RCC 7860 (cell line): ENCODE data around the gene DOK3.
"Not testable (repeated sequence)": the region's sequence is repeated elsewhere in the genome, so short reads cannot be mapped to it uniquely, and the experiment has no call there.

Experiments
- DNase-seq: peaks from one replicate; pipeline ENCODE4 v3.0.0-alpha.2; 2015; ENCODE audit warnings: low spot score
- FAIRE-seq: peaks from 2 replicates; lab custom pipeline; 2012; peaks lifted over from hg19 to GRCh38; lab: Jason Lieb, UNC

The DOK3 gene

DNA sequence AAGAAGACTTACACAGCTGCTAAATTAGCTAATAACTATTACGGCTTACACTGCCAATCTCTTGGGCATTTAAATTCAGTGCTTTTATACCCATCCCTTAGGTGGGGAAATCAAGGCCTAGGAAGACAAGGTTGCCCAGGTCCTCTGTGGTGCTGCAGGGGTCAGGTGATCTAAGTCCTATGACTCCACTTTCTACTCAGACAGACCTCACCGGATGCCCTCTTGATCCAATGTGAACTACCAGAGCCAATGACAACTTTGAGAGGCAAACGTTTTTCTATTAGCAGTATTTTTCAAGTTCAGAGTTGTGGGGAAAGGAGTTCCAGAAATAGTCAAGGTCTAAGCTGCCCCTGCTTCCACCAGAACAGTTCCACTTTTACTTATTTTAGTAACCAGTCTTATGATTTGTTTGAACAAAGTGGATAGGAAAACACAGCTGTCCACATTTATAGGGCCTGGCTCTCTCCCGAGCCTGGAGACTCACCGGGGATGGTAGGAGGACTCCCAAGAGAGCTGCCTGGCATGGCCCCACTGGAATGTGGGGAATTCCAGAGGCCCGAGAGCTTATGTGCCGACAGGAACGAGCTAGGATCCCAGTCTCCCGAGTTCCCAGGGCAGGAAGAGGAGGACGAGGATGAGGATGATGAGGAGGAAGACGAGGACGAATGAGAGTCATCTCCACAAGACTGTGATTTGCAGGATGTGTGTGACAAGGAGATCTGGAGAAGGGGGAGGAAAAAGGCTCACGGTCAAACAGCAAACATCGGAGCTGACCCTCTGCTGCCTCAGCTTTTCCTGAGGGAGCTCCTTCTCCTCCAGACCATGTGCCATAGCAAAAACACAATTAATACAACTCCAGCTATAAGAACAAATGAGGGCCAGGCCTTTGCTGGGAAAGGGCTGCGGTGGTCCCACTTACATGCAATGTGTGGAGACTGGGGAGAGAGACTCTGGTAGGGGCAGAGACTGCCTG, 28.0 kb upstream of the DOK3 start:
- peak; percentile 86 for DNase-seq
- peak; percentile 85 for FAIRE-seq

DNA sequence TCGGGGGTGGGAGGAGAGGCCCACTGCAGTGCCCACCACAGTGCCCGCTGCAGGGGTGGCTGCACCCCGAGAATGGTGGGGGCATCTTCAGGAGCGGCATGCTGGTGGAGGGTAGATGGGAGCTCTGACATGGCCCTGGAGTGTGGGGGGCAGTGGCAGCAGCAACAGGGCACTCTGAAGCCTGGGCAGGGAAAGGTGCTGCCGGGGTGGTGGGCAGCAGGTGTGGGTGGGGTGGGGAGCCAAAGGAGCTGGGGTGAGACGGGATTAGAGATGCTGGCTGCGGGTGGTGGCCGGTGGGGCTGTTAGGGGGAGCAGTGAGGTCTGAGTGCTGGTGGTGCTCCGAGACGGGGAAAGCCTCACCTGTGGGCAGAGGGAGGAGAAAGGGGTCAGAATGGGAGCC, 26.8 kb upstream of the DOK3 start:
- no peak for FAIRE-seq
- DNase-seq: no peak

DNA sequence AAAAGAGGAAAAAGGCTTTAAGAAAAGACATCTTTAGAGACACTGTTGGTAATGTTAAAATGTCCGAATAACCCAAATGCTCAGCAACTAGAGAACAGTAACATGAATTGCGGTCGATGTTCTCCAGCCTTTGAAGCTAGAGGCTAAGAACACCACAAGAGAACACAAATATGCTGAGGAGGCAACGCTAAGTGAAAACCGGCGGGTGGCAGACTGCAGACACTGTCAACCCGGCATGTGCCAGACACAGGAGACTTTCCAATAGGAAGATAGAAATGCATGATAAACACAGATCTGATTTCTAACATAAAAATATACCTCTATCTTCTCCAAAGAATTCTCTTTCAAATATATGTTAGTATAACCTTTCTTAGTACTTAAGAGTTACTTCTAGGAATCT, 25.5 kb upstream of the DOK3 start:
- FAIRE-seq (no peak), DNase-seq (no peak)

DNA sequence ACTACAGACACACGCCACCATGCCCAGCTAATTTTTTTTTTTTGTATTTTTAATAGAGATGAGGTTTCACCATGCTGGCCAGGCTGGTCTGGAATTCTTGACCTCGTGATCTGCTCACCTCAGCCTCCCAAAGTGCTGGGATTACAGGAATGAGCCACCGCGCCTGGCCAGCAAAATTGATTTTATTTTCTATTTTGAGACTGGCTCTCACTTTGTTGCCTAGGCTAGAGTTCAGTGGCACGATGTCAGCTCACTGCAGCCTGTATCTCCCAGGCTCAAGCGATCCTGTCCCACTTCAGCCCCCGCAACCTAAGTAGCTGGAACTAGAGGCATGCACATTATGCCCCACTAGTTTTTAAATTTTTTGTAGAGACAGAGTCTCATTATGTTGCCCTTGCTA, 24.8 kb upstream of the DOK3 start:
- FAIRE-seq, DNase-seq: not testable (repeated sequence)

DNA sequence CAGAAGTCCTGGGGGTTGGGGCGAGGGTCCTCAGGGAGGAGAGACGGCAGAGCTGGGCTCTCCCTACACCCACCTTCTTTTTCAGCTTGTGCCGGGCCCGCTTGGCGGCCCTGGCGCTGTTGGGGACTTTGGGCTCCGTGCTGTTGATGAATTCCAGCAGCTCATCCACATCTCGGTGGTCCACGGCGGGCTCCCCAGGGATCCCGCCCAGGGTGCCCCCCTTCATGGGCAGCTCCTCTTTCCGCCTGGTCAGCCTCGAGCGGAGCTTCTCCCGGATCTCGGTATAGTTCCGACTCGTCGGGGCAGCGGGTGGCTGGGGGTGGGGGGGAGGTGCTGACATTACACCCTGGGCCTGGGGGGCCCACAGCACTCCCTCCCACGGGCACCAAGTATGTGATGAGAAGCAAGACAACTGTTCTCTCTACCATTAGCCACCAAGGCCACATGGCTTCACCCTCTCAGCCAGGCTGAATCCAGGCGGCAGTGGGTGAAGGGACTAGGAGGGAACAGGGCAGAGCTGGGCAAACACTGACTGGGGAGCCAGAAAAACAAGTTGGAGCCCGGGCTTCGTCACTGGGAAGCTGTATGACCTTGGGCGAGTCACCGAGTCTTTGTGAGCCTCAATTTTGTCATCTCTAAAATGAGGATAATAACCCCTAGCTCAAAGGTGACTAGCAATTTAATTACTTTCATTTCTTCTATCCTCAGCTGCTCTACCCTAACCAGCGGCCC, 21.7 kb upstream of the DOK3 start:
- DNase-seq (no peak), FAIRE-seq (no peak)

DNA sequence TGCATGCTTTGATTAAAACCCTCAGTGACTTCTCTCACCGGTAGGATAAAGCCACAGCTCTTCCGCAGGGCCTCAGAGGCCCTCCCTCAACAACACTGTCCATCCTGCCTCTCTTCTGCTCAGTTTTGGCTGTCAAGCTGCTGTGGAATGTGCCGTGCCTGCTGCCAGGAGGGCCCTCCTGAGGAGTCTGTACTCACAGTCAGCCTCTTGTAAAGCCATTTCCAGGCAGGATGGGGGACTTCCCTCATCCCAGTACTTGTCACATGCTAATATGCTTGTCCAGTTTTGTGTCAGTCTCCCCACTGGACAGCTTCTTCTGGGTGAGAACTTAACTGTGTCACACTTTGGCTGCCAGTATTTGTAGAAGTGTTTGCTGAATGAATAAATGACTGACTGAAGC, 21.0 kb upstream of the DOK3 start:
- FAIRE-seq (no peak), DNase-seq (no peak)

DNA sequence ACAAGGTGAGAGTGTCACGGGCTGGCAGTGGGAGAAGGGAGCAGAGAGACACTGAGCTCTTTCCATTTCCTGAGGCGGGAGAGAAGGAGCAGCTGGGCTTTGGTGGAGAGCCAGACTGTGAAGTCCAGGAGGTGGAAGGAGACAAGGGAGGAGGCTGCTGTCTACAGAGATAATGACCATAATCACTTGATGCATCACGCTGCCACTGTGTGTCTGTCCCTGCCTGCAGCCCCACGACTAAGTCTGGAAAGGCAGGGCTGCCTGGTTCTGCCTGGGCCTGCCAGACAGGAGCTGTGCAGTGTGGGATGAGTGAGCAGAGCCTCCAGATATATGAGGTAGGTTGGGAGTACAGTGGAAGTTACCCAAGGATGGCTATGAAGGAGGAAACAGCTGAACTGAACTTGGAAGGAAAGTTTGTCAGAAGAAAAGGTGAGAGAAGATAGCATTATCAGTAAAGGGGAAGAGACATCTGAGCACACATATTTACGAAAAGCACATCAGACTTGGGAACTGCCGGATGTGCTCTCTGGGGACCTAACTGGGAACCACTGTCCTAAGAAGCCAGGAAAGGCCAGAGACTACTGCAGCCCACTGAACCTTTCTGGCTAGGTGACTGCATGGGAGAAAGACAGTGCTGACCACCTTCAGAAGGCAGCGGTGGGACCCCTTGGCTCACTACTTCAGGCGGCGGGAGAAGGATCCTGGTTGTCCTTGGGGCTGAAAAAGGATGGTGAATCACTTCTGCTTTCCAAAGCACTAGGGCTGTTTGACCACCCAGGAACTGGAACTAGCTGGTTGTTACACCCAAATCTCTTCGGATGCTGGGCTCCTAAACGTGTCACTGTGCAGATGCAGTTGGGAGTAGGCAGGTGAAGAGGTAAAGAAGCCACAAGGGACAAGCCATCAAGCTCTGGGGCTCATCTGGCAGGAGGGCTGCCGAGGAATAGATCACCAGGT, 19.9 kb upstream of the DOK3 start:
- FAIRE-seq: no peak
- DNase-seq: no peak

DNA sequence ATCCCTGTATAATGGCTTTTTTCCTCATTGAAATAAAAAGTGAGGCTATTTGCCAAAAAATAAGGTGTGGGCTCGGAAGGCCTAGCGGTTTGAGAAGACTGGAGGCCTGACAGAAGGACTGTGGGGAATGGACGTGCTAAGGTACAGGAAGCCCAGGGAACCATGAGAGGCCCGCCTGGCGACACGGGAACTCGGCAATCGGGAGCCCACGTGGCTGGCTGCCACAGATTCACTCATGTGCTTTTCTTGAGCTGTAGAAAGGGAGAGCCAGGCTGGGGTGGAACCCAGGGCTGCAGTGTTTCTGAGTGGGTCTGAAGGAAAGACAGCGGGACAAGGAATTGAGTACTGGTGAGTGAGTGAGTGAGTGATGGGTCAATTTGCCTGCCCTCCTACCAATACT, 19.0 kb upstream of the DOK3 start:
- DNase-seq (no peak), FAIRE-seq (no peak)

DNA sequence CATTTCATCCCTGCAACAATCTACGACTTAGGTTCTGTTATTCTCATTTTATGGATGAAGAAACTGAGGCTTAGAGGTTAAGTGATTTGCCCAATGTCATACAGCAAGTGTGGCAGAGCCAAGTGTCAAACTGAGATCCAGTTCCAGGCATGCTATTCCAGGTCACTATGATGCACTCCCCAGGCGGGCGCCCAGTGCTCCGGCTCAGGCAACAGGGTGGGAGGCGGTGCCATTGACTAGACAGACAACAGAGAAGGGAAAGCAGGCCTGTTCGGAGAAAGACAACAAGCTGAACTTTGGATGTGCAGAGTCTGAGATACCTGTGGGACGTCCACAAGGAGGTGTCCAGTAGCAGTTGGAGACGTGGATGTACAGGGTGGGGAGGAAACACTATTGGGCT, 18.0 kb upstream of the DOK3 start:
- FAIRE-seq (no peak), DNase-seq (no peak)

DNA sequence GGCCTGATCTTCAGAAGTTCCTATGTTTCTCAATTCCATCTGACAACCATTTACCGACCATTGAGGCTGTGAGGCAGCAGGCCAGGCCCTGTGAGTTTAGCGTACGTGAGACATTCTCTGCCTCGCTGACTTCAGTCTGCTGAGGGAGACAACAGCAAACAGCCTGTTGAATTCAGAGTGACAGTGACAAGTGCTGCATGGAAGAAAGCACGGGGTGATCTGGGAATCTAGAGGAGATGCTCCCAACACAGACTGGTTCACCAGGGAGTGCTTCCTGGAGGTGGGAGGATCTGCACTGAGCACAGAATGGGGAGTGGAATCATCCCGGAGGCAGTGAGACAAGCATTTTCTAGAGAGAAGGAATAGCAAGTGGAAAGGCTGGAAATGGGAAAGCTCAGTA, 17.2 kb upstream of the DOK3 start:
- DNase-seq: no peak
- FAIRE-seq: no peak

DNA sequence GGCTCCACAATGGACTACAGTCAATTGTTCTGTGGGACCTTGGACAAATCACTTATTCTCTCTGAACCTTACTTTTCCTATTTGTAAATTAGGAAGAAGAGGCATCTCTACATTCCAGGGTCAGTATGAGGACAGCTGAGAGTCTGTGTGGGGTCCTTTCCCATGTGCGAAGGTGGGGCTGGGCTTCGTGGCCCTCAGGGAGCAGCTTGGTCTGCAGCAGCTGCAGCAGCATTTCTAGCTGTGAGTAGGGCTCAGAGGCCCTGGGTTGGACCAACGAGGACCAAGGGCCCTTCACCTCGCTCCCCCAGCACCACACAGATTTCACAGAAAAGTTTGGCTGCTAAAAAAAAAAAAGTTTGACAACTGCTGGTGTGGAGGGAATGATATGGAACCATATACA, 16.6 kb upstream of the DOK3 start:
- no peak for DNase-seq
- FAIRE-seq: no peak

DNA sequence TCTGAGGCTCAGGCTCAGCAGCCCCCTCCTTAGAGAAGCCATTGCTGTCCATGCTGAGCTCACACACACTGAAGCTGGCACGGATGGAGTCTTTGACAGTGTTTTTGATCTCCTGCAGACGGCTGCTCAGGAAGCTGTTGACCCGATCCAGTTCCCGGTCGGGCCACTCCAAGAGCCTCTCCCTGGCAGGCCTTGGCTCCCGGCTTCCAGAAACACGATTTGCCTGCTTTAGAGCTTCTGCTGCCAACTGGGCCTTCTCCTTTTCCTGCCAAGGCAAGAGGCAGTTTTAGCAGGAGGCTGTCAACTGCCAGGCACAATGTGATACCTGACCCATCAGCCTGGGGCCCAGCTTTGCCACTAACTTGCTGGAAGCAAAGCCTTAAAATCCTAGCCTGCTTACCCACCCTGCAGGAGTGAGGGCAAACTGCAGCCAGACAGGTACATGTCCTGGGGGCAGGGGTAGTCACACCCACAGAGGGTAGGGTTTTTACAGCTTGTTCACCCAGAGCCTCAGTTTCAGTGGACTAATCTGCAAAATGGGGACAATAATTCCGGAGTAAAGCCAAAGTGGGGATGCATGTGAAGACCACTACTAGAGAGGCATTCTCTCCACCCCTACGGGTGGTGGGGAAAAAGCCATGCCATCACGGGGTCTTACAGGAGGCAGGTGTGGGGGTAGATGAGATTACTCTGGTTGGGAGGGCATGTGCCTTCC, 15.5 kb upstream of the DOK3 start:
- DNase-seq: no peak
- no peak for FAIRE-seq

DNA sequence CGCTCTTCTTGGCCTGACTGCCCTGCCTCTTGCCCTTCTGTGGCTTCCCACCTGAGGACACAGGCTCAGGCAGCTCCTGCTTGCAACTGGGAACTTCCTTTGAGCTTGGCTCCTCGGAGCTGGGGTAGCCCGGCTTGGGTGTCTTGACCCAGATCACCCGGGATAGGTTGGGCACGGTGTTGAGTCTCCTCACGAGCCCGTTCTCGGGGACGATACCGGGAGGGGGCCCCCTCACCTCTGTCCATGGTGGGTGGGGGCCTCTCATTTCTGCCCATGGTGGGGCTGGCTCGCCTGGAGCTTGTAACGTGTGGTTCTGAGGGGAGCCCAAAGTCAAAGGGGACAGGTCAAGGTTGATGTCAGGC, 14.9 kb upstream of the DOK3 start:
- FAIRE-seq (no peak), DNase-seq (no peak)

DNA sequence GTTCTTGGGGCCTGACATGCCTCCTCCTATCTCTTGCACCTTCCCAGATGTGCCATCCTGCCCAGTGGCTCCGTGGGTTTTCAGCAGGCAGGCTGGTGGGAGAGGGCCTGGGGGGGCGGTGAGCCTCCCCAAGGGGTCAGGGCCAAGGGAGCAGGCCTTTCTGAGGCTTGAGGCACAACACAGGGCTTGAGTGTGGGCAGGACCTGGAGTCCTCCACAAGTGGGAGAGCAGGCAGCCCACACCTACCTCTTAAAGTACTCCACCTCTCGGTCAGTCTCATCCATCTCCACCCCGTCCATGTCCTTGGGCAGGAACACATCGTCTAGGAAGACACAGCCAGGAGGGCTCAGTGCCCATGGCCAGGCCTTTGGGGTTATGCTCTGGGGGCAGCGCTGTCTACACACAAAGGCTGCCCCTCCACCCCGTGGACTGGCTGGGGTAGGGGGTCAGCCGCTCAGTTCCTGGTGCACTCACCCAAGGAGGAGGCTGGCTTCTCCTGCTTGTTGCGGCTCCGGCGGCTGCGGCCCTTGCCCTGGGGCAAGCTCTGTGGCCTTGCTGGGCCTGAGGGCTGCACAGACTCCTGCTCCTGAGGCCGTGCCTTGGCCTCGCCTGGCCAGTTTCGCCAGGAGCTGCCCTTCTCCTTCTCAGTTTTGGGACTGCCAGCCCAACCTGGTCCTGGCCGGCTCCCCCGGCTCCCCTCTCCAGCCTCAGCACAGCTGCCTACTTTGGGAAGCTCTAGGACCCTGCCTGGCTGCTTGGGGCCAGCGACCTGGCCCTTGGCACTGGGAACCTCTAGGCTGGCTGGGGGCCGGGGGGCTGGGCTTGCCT, 14.3 kb upstream of the DOK3 start:
- FAIRE-seq: no peak
- no peak for DNase-seq

DNA sequence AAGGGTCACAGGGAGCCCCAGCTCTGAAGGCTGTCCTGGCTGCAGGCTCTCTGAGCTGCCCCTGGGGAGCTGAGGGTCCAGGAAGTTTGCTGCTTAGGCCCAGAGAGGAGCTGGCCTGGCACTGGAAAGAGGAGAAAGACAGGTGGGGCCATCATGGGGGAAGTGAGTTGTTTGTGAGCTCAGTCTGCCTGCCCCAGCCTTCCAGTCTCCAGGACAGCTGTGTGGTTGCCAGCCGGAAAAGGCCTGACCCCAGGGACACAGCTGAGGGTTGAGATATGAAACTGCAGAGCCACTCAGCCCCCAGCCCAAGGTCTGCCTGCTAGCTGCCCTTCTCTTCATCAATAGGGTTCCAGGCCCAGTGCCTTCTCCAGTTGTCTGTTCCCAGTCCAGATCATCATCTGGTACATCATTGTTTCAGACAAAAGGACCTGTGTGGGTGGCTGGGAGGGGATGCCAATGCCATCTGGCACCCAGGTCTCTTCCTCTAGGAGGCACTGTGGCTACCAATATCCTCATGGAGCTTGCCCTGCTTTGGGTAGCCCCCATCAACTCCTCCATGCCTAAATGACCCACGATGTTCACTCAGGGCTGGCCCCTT, 11.4 kb upstream of the DOK3 start:
- DNase-seq (no peak), FAIRE-seq (no peak)

DNA sequence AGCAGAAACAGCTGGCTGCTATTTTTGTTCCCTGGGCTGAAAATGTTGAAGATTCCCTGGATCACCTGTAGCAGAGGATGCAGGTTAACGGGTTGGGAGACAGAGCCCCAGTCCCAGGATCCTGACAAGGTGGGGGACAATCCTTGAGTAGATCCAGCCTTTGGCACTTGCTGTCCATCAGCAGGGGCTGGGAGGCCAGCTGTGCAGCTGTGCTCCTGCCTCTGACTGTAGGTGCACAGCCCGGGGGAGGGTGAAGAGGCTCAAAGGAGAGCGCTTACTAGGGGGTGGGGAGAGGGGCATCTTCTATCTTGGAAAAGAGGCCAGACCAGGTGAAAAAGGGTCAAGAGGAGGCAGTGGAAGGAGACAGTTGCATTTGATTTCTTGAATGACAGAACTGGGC, 10.6 kb upstream of the DOK3 start:
- DNase-seq (no peak), FAIRE-seq (no peak)

DNA sequence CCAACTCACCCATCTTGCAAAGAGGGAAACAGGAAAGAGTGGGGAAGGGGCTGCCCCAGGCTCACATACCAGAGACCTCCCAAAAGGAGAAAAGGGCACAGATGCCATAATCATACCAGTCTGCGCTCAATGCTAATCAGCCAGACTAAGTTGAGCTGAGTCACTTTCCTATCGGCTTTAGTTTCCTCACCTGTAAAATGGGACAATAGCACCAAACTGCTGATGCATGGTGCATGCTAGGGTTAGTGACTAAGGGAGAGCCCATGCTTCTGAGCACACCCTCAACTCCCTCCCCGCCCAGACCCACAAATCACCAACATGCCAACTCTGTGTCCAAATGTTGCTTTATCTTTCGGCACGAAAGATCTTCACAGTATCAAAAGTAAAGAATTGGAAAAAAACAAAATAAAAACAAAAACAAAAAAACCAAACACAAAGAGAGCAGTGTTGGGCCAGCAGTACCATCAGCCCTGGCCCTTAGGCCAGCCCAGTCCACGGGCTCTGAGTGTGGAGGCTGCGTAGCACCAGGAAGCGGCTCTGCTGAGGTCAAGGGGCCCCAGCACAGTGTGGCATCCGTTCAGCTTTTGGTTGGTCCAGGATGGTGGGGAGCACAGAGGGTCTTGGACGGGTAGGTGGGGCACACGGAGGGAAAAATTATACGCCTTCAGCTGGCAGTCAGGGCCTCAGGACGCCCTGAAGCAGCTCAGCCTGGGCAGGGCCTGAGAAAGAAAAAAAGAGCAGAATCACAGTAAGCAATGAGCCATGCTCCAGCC, 10.0 kb upstream of the DOK3 start:
- FAIRE-seq (no peak), DNase-seq (no peak)
